GM19239 (cell line): Measurements from ENCODE around the gene ESR1.

Source experiments
- DNase-seq: peaks from one replicate; pipeline ENCODE4 v3.0.0; 2011; ENCODE audit warnings: low spot score; ENCODE audit not compliant: insufficient read length
- FAIRE-seq: peaks from 2 replicates; lab custom pipeline; 2011; peaks lifted over from hg19 to GRCh38; lab: Jason Lieb, UNC

ESR1 gene

GRCh38 chr6:152151920-152152319, 344.4 kb downstream of the ESR1 start:
- DNase-seq = no peak
- no peak for FAIRE-seq

DNA sequence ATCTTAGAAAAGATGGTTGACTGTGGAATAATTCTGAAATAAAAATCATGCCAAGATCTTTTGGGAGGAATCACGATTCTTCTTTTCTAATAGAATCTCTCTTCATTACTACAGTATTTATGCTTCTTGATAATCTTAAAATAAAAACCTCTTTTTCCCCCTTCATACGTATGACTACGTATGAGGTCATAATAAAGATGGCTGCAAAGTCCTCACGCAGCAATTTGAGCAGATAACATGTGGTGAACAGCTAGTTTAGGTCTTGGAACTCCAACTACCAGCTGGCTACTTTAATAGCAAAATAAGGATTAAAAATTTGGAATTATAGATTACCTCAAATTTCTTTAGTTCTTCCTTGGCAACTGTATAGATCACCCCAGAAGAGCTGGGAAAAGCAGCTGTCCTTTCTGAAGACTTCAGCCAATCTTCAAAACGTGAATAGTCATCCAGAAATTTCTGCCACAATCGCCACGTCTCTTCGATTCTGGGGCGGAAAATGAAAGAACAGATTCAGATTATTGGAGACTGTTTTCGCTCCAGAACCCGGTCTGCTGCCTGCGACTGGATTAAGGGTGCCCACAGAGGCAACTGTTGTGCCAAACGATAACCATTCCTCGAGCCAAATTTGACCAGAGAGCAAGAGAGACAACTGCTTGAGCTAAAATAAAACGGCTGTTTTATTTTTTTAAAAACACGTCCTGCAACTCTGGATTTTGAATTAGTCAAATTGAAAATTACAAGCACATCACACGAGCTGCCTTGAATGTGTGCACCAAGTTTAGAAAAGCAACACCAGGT, 347.3 kb downstream of the ESR1 start:
- DNase-seq (no peak), FAIRE-seq (no peak)

DNA sequence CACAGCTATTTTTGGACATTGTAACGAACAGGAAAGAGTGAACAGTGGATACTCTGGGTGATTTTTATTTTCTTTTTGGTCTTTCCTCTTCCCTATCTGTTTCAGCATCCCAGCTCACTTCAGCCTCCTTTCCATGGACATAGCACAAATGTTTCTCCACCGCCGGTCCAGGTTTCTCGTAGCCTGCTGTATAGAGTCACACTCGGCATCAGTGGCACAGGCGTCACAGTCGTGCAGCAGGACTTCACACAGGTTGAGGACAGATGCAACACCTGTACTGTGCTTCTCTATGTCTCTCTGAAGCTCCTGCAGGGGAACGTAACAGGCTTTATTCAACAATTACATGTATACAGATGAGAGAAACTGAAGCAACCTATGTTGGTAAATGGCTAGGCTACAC, 348.3 kb downstream of the ESR1 start:
- DNase-seq (no peak), FAIRE-seq (no peak)

- no peak for FAIRE-seq
- DNase-seq = peak; percentile 4
Observed at GRCh38 chr6:152160346-152160745, 352.9 kb downstream of the ESR1 start.

GRCh38 chr6:152161501-152161900, 354.0 kb downstream of the ESR1 start:
- DNase-seq (no peak), FAIRE-seq (no peak)

GRCh38 chr6:152164957-152165356, 357.5 kb downstream of the ESR1 start:
- no peak for FAIRE-seq
- no peak for DNase-seq

GRCh38 chr6:152166497-152166896, 359.0 kb downstream of the ESR1 start:
- FAIRE-seq (no peak), DNase-seq (no peak)

DNA sequence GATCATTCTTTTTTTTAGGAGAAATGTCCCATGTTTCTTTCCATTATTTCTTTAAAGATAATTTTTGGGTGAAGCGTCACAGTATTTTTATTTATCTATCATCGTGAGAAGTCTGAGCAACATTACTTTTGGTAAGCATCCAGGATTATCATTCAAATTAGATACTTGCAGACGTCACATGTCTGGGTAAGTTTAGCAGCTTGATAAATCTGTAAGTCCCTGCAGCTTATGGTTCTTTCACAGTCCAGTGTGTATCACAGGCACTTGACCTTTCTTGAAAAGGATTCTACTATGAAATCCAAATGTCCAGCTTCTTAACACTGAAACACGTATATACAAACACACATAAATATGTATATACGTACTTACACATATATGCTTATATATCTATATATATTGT, 359.4 kb downstream of the ESR1 start:
- FAIRE-seq (no peak), DNase-seq (no peak)

- DNase-seq (no peak), FAIRE-seq (peak; percentile 40)
Observed at GRCh38 chr6:152167641-152168603, 360.4 kb downstream of the ESR1 start.

- FAIRE-seq (no peak), DNase-seq (no peak)
Observed at GRCh38 chr6:152170313-152170701, 362.8 kb downstream of the ESR1 start.

- peak; percentile 95 for FAIRE-seq
Observed at GRCh38 chr6:152170702-152171667, 363.5 kb downstream of the ESR1 start.

GRCh38 chr6:152173321-152173720, 365.8 kb downstream of the ESR1 start:
- DNase-seq = no peak

More at GRCh38 chr6:152170702-152171667, 363.5 kb downstream of the ESR1 start:
- DNase-seq = peak; percentile 17

GRCh38 chr6:152173957-152174356, 366.5 kb downstream of the ESR1 start:
- no peak for FAIRE-seq
- DNase-seq = no peak

More at GRCh38 chr6:152173321-152173720, 365.8 kb downstream of the ESR1 start:
- no peak for FAIRE-seq

GRCh38 chr6:152176268-152176667, 368.8 kb downstream of the ESR1 start:
- no peak for FAIRE-seq
- no peak for DNase-seq
